IMR-90 (cell line): ENCODE results near the gene DUSP16. TPM values are rescaled to one million over a fixed set of nuclear protein-coding genes. Genes with fewer than 3 reads are reported as not detected.

Experiments used
- ATAC-seq: fragments of 200-7000 bp; cut with Tn5 transposase; 2 replicates; pipeline ENCODE4 v1.9.1; 2020; ENCODE audit warnings: low read depth, mild to moderate bottlenecking, moderate library complexity
- BruUV-seq: library from RNA; stranded (reverse); fragments of 400-500 nt; replicated peaks from 2 replicates; lab custom pipeline; 2021; lab: Mats Ljungman, UMichigan
- CTCF ChIA-PET: fragments of 300-600 bp; formaldehyde crosslinking; extraction: SDS; loops from one replicate; lab custom pipeline; 2021; ENCODE audit warnings: antibody characterized with exemption; lab: Yijun Ruan, JAX
- POLR2A ChIA-PET: fragments of 300-600 bp; sonication (Branson Sonifier 250); formaldehyde crosslinking; loops from one replicate; lab custom pipeline; 2022; ENCODE audit warnings: antibody characterized with exemption; ENCODE audit not compliant: unreplicated experiment; lab: Charles Lee
- DNase-seq: peaks from one replicate; pipeline ENCODE4 v3.0.0; 2013
- H2AFZ ChIP-seq: replicated peaks from 2 replicates; pipeline ENCODE3; 2013; ENCODE audit warnings: low read length, mild to moderate bottlenecking; ENCODE audit not compliant: poor library complexity
- H2AK5ac ChIP-seq: 2 replicates; pipeline ENCODE4 v1.6.1; 2013; ENCODE audit warnings: low read depth, low read length, inconsistent platforms
- H2AK9ac ChIP-seq: replicated peaks from 2 replicates; pipeline ENCODE3; 2013; ENCODE audit warnings: mild to moderate bottlenecking, low read depth, low read length, moderate library complexity; ENCODE audit not compliant: poor library complexity
- H2BK120ac ChIP-seq: 2 replicates; pipeline ENCODE4 v1.6.1; 2013; ENCODE audit warnings: low read depth, low read length, inconsistent platforms
- H2BK15ac ChIP-seq: 3 replicates; pipeline ENCODE4 v1.6.1; 2013; ENCODE audit warnings: low read depth, low read length, inconsistent platforms
- H2BK20ac ChIP-seq: 2 replicates; pipeline ENCODE4 v1.6.1; 2013; ENCODE audit warnings: low read depth, mild to moderate bottlenecking, inconsistent platforms, low read length, moderate library complexity
- H2BK5ac ChIP-seq: 2 replicates; pipeline ENCODE4 v1.6.1; 2013; ENCODE audit warnings: mild to moderate bottlenecking, low read depth, low read length, inconsistent platforms; ENCODE audit not compliant: poor library complexity, severe bottlenecking
- H3K14ac ChIP-seq: replicated peaks from 2 replicates; pipeline ENCODE4 v1.6.1; 2013; ENCODE audit warnings: low read depth, low read length, inconsistent platforms
- H3K18ac ChIP-seq: 2 replicates; pipeline ENCODE4 v1.6.1; 2013; ENCODE audit warnings: low read depth, low read length, control low read depth
- H3K23ac ChIP-seq: 2 replicates; pipeline ENCODE4 v1.6.1; 2013; ENCODE audit warnings: low read depth, low read length, inconsistent platforms
- H3K27ac ChIP-seq: 2 replicates; pipeline ENCODE4 v1.5.1; 2013; ENCODE audit warnings: mild to moderate bottlenecking, control low read depth, low read length; ENCODE audit not compliant: insufficient read depth
- H3K27me3 ChIP-seq: 2 replicates; pipeline ENCODE4 v1.6.1; 2013; ENCODE audit warnings: low read length; ENCODE audit not compliant: control insufficient read depth, insufficient read depth
- H3K36me3 ChIP-seq: 2 replicates; pipeline ENCODE4 v1.6.1; 2013; ENCODE audit warnings: low read length, mixed read lengths; ENCODE audit not compliant: control insufficient read depth, insufficient read depth
- H3K4ac ChIP-seq: 2 replicates; pipeline ENCODE4 v1.6.1; 2013; ENCODE audit warnings: low read depth, low read length, inconsistent platforms
- H3K4me1 ChIP-seq: 2 replicates; pipeline ENCODE4 v1.6.1; 2013; ENCODE audit warnings: low read length, mixed read lengths; ENCODE audit not compliant: control insufficient read depth, insufficient read depth
- H3K4me2 ChIP-seq: 2 replicates; pipeline ENCODE4 v1.6.1; 2013; ENCODE audit warnings: low read depth, mild to moderate bottlenecking, control low read depth, low read length, moderate library complexity
- H3K4me3 ChIP-seq: 2 replicates; pipeline ENCODE4 v1.5.1; 2013; ENCODE audit warnings: low read depth, mild to moderate bottlenecking, control low read depth, low read length, moderate library complexity; ENCODE audit not compliant: insufficient read depth
- H3K56ac ChIP-seq: 2 replicates; pipeline ENCODE4 v1.6.1; 2013; ENCODE audit warnings: low read length, inconsistent platforms; ENCODE audit not compliant: insufficient read depth; ENCODE audit errors: extremely low read depth
- H3K79me1 ChIP-seq, 2 experiments: 2 replicates each; pipeline ENCODE4 v1.6.1; 2013; ENCODE audit warnings: low read length in 2 of 2, inconsistent platforms in 1 of 2, low read depth in 1 of 2
- H3K9ac ChIP-seq: 2 replicates; pipeline ENCODE4 v1.6.1; 2013; ENCODE audit warnings: low read depth, low read length, control low read depth
- H3K9me1 ChIP-seq: 2 replicates; pipeline ENCODE4 v1.6.1; 2013; ENCODE audit warnings: low read length, inconsistent platforms; ENCODE audit not compliant: insufficient read depth
- H3K9me3 ChIP-seq: 2 replicates; pipeline ENCODE4 v1.6.1; 2013; ENCODE audit warnings: low read length; ENCODE audit not compliant: control insufficient read depth, insufficient read depth
- H4K20me1 ChIP-seq: 2 replicates; pipeline ENCODE4 v1.6.1; 2013; ENCODE audit warnings: low read length, inconsistent platforms; ENCODE audit not compliant: insufficient read depth
- H4K5ac ChIP-seq: 2 replicates; pipeline ENCODE4 v1.6.1; 2013; ENCODE audit warnings: mild to moderate bottlenecking, low read depth, low read length, control low read depth
- H4K8ac ChIP-seq, 2 experiments: 2 replicates each; pipeline ENCODE4 v1.6.1; 2013; ENCODE audit warnings: low read depth in 2 of 2, low read length in 2 of 2, control low read depth in 1 of 2, inconsistent platforms in 1 of 2
- H4K91ac ChIP-seq: 2 replicates; pipeline ENCODE4 v1.6.1; 2013; ENCODE audit warnings: low read depth, low read length, inconsistent platforms; ENCODE audit not compliant: insufficient read depth
- BHLHE40 ChIP-seq: fragments of 150-350 bp; IDR thresholded peaks from 2 replicates; pipeline ENCODE4 v1.6.1; 2016; ENCODE audit warnings: mild to moderate bottlenecking, low read depth, low read length
- CEBPB ChIP-seq: IDR thresholded peaks from 2 replicates; pipeline ENCODE4 v1.6.1; 2012; ENCODE audit warnings: low read depth, low read length, improper control_type of control experiment
- CHD1 ChIP-seq: IDR thresholded peaks from 2 replicates; pipeline ENCODE4 v1.6.1; 2012; ENCODE audit warnings: low read depth, low read length, improper control_type of control experiment
- MAFK ChIP-seq: IDR thresholded peaks from 2 replicates; pipeline ENCODE4 v1.6.1; 2012; ENCODE audit warnings: low read depth, low read length, improper control_type of control experiment
- MAZ ChIP-seq: IDR thresholded peaks from 2 replicates; pipeline ENCODE4 v1.6.1; 2012; ENCODE audit warnings: low read depth, mild to moderate bottlenecking, low read length, improper control_type of control experiment, moderate library complexity, borderline replicate concordance
- MXI1 ChIP-seq: IDR thresholded peaks from 2 replicates; pipeline ENCODE4 v1.6.1; 2012; ENCODE audit warnings: low read depth, mild to moderate bottlenecking, low read length, moderate library complexity, borderline replicate concordance
- RAD21 ChIP-seq: IDR thresholded peaks from 2 replicates; pipeline ENCODE4 v1.6.1; 2012; ENCODE audit warnings: low read length, improper control_type of control experiment
- RCOR1 ChIP-seq: IDR thresholded peaks from 2 replicates; pipeline ENCODE4 v1.6.1; 2012; ENCODE audit warnings: mild to moderate bottlenecking, low read length, improper control_type of control experiment; ENCODE audit not compliant: insufficient replicate concordance
- RFX5 ChIP-seq: IDR thresholded peaks from 2 replicates; pipeline ENCODE4 v1.8.0; 2012; ENCODE audit warnings: low read depth, mild to moderate bottlenecking, low read length, moderate library complexity
- SMC3 ChIP-seq: fragments of 150-350 bp; IDR thresholded peaks from 2 replicates; pipeline ENCODE4 v1.6.1; 2016; ENCODE audit warnings: low read depth, mild to moderate bottlenecking, antibody characterized with exemption, low read length, moderate library complexity
- WGBS, 2 experiments: methylation state at CpG; one replicate each; pipeline versions ENCODE4 v1.1.5 to v1.1.7; 2013; ENCODE audit warnings: missing lambda C conversion rate in 2 of 2; ENCODE audit not compliant: insufficient read length in 1 of 2; ENCODE audit errors: extremely low coverage in 2 of 2; 5-methylcytosine and 5-hydroxymethylcytosine counted together
- dilution Hi-C: fragments of 300-500 bp; cut with HindIII; formaldehyde crosslinking; loops from one replicate; pipeline ENCODE4 v1.14.3; 2018; ENCODE audit warnings: low sequenced_read_pairs; ENCODE audit not compliant: unreplicated experiment
- in situ Hi-C: fragments of 300-500 bp; cut with MboI; formaldehyde crosslinking; loops from 3 replicates; pipeline ENCODE4 v1.14.3; 2019; ENCODE audit warnings: low sequenced_read_pairs, inconsistent platforms, mixed read lengths
- intact Hi-C: fragments of 100-400 bp; cut with micrococcal nuclease; formaldehyde crosslinking; loops from 2 replicates; pipeline ENCODE4 v1.10.0; 2022
- polyA plus RNA-seq, 3 experiments: library from polyadenylated mRNA; depleted of rRNA; stranded (reverse); fragments of >200 nt; gene quantifications; 2 replicates each; pipeline ENCODE4 v1.2.3, GENCODE V29; 2012; ENCODE audit warnings: low replicate concordance in 1 of 3
- total RNA-seq: library from RNA; depleted of rRNA; stranded (reverse); fragments of >200 nt; gene quantifications from 2 replicates; pipeline ENCODE4 v1.2.3, GENCODE V29; 2012
- TF ChIP-seq, protein P1 (sequence below): conservative IDR thresholded peaks from 2 replicates; pipeline ENCODE4 v1.5.1; 2012; ENCODE audit warnings: mild to moderate bottlenecking, low read depth, low read length, improper control_type of control experiment
- TF ChIP-seq, protein P2 (sequence below): fragments of 150-350 bp; IDR thresholded peaks from 2 replicates; pipeline ENCODE4 v1.6.1; 2017; ENCODE audit warnings: mild to moderate bottlenecking, antibody characterized with exemption, low read length, low read depth
- TF ChIP-seq, protein P3 (sequence below): fragments of 150-350 bp; IDR thresholded peaks from 2 replicates; pipeline ENCODE4 v1.6.1; 2016; ENCODE audit warnings: low read depth, mild to moderate bottlenecking, low read length, moderate library complexity, borderline replicate concordance

The DUSP16 gene
- total and polyA plus RNA-seq, 2 of the 4 experiments (the other 2 are of a cell fraction) = 4.7 to 10.0 TPM

DNA sequence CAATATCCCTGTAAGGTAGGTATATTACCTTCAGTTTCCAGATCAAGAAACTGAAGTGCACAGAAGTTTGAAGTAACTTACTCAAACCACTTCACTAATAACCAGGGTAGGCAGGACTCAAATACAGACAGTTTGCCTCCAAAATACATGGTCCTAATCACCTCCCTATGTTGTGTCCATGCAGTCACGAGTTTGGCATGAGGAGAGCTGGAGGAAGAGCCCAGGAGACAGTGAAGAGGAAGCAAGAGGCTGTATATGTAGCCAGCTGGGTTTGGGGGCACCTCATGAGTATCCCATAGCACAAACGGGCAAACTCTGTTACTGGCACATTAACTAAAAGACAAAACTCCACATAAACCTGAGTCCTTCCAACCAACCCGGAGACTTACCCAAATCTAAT lies 79.2 kb downstream of the DUSP16 start:
- DNase-seq = no peak
- H2AFZ ChIP-seq = no peak overlapping the region
- intact Hi-C loops = no loop called here

More for the DNA sequence above, 79.2 kb downstream of the DUSP16 start:
- no peak for TF ChIP-seq MAZ
- TF ChIP-seq SMC3 = no peak
- TF ChIP-seq, protein P1, sequence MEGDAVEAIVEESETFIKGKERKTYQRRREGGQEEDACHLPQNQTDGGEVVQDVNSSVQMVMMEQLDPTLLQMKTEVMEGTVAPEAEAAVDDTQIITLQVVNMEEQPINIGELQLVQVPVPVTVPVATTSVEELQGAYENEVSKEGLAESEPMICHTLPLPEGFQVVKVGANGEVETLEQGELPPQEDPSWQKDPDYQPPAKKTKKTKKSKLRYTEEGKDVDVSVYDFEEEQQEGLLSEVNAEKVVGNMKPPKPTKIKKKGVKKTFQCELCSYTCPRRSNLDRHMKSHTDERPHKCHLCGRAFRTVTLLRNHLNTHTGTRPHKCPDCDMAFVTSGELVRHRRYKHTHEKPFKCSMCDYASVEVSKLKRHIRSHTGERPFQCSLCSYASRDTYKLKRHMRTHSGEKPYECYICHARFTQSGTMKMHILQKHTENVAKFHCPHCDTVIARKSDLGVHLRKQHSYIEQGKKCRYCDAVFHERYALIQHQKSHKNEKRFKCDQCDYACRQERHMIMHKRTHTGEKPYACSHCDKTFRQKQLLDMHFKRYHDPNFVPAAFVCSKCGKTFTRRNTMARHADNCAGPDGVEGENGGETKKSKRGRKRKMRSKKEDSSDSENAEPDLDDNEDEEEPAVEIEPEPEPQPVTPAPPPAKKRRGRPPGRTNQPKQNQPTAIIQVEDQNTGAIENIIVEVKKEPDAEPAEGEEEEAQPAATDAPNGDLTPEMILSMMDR = no peak
- TF ChIP-seq, protein P2, sequence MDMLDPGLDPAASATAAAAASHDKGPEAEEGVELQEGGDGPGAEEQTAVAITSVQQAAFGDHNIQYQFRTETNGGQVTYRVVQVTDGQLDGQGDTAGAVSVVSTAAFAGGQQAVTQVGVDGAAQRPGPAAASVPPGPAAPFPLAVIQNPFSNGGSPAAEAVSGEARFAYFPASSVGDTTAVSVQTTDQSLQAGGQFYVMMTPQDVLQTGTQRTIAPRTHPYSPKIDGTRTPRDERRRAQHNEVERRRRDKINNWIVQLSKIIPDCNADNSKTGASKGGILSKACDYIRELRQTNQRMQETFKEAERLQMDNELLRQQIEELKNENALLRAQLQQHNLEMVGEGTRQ = no peak
- no peak for TF ChIP-seq RFX5
- TF ChIP-seq RAD21 = no peak
- TF ChIP-seq BHLHE40 = no peak
- no peak for TF ChIP-seq CEBPB
- TF ChIP-seq, protein P3, sequence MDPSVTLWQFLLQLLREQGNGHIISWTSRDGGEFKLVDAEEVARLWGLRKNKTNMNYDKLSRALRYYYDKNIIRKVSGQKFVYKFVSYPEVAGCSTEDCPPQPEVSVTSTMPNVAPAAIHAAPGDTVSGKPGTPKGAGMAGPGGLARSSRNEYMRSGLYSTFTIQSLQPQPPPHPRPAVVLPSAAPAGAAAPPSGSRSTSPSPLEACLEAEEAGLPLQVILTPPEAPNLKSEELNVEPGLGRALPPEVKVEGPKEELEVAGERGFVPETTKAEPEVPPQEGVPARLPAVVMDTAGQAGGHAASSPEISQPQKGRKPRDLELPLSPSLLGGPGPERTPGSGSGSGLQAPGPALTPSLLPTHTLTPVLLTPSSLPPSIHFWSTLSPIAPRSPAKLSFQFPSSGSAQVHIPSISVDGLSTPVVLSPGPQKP = no peak
- TF ChIP-seq CHD1 = no peak
- TF ChIP-seq RCOR1 = no peak
- TF ChIP-seq MAFK = no peak
- TF ChIP-seq MXI1 = no peak
- ATAC-seq = no peak
- no CpG with 5 or more reads among the region's 3 CpGs for WGBS, 2 experiments
- H4K8ac ChIP-seq = no peak overlapping the region
- no peak overlapping the region for H4K91ac ChIP-seq
- H2AK9ac ChIP-seq = no peak overlapping the region
- no peak overlapping the region for H2BK5ac ChIP-seq
- peaks cover 14% of the 10 kb centered on the region for H3K36me3 ChIP-seq
- H4K20me1 ChIP-seq = 0 out of 2 replicates have a peak, but pooled peaks cover 4% of the 10 kb centered on the region
- H3K27ac ChIP-seq = no peak overlapping the region
- H3K9ac ChIP-seq = no peak overlapping the region
- H3K4me2 ChIP-seq = no peak overlapping the region
- no peak overlapping the region for H2BK120ac ChIP-seq
- H4K5ac ChIP-seq = no peak overlapping the region
- H2BK15ac ChIP-seq = no peak overlapping the region
- no peak overlapping the region for H3K56ac ChIP-seq
- no peak overlapping the region for H3K4me3 ChIP-seq
- in situ Hi-C loops = no loop called here
- H3K23ac ChIP-seq = no peak overlapping the region
- H2BK20ac ChIP-seq = no peak overlapping the region
- no peak overlapping the region for H3K18ac ChIP-seq
- H3K27me3 ChIP-seq = no peaks in the 10 kb centered on the region
- CTCF ChIA-PET = no interaction called here
- peaks cover 0 to 11% of the 10 kb centered on the region in 2 experiments; a peak in 1 of 4 replicates for H3K79me1 ChIP-seq
- no TSS peak for BruUV-seq
- POLR2A ChIA-PET = no interaction called here
- H3K9me3 ChIP-seq = no peaks in the 10 kb centered on the region
- H3K4ac ChIP-seq = no peak overlapping the region
- H3K4me1 ChIP-seq = peaks cover 4% of the 10 kb centered on the region; the same call in 1 of the 2 replicates
- H3K9me1 ChIP-seq = 0 out of 2 replicates have a peak, but pooled peaks cover 2% of the 10 kb centered on the region
- no peak overlapping the region for H3K14ac ChIP-seq
- no peak overlapping the region for H2AK5ac ChIP-seq
- dilution Hi-C loops = no loop called here
